H1 (cell line): Measurements from ENCODE around the gene USP7. TPM values are rescaled to one million over a fixed set of nuclear protein-coding genes. Genes with fewer than 3 reads are reported as not detected.

Experiments used
- CTCF ChIA-PET: fragments of 300-600 bp; sonication (Branson Sonifier 250); formaldehyde crosslinking; loops from one replicate; lab custom pipeline; 2021; ENCODE audit not compliant: partially characterized antibody; lab: Charles Lee
- POLR2A ChIA-PET: fragments of 300-600 bp; sonication (Branson Sonifier 250); formaldehyde crosslinking; loops from one replicate; lab custom pipeline; 2021; ENCODE audit warnings: inconsistent platforms; ENCODE audit not compliant: partially characterized antibody; lab: Charles Lee
- DNase-seq, 2 experiments: peaks; one replicate each; pipeline versions ENCODE4 v3.0.0 to v3.0.0-alpha.2; 2010 to 2022; ENCODE audit warnings: low spot score in 2 of 2, low read depth in 1 of 2, mixed read lengths in 1 of 2
- FAIRE-seq: peaks from 2 replicates; lab custom pipeline; 2011; peaks lifted over from hg19 to GRCh38; lab: Jason Lieb, UNC
- H2AFZ ChIP-seq: 2 replicates; pipeline ENCODE4 v1.8.1; 2012; ENCODE audit warnings: low read length, inconsistent platforms
- H2AK5ac ChIP-seq: 2 replicates; pipeline ENCODE4 v1.6.1; 2013; ENCODE audit warnings: low read depth, low read length
- H2BK120ac ChIP-seq: replicated peaks from 2 replicates; pipeline ENCODE3; 2013; ENCODE audit warnings: low read depth, low read length, inconsistent platforms
- H2BK12ac ChIP-seq: 2 replicates; pipeline ENCODE4 v1.6.1; 2013; ENCODE audit warnings: low read depth, low read length
- H2BK15ac ChIP-seq: 2 replicates; pipeline ENCODE4 v1.6.1; 2013; ENCODE audit warnings: low read length
- H2BK20ac ChIP-seq: 2 replicates; pipeline ENCODE4 v1.6.1; 2013; ENCODE audit warnings: low read length
- H2BK5ac ChIP-seq: 2 replicates; pipeline ENCODE4 v1.6.1; 2013; ENCODE audit warnings: low read depth, low read length
- H3K14ac ChIP-seq: 2 replicates; pipeline ENCODE4 v1.6.1; 2013; ENCODE audit warnings: inconsistent platforms; ENCODE audit not compliant: insufficient read length
- H3K18ac ChIP-seq: 2 replicates; pipeline ENCODE4 v1.6.1; 2013; ENCODE audit warnings: low read length; ENCODE audit errors: extremely low read depth
- H3K23ac ChIP-seq: 2 replicates; pipeline ENCODE4 v1.6.1; 2013; ENCODE audit warnings: inconsistent platforms; ENCODE audit not compliant: insufficient read length
- H3K23me2 ChIP-seq: 2 replicates; pipeline ENCODE4 v1.6.1; 2013; ENCODE audit warnings: low read depth, low read length
- H3K27ac ChIP-seq: 2 replicates; pipeline ENCODE4 v1.6.1; 2011; ENCODE audit warnings: low read depth, low read length, inconsistent platforms
- H3K27me3 ChIP-seq, 4 experiments: replicated peaks in 1 of 4; 1 replicate in 1 of 4; 2 replicates in 3 of 4; pipeline versions ENCODE4 v1.6.1 to v1.8.1; 2011 to 2013; ENCODE audit warnings: low read length in 3 of 4, mild to moderate bottlenecking in 3 of 4, inconsistent platforms in 2 of 4, mixed read lengths in 2 of 4, moderate library complexity in 1 of 4; ENCODE audit not compliant: control insufficient read depth in 3 of 4, insufficient read depth in 3 of 4; ENCODE audit errors: extremely low read depth in 1 of 4
- H3K36me3 ChIP-seq, 4 experiments: 2 replicates each; pipeline versions ENCODE4 v1.6.1 to v1.8.1; 2011 to 2013; ENCODE audit warnings: mild to moderate bottlenecking in 4 of 4, low read length in 3 of 4, moderate library complexity in 2 of 4, control low read depth in 1 of 4, inconsistent platforms in 1 of 4; ENCODE audit not compliant: insufficient read depth in 4 of 4, control insufficient read depth in 2 of 4
- H3K4ac ChIP-seq: replicated peaks from 2 replicates; pipeline ENCODE3; 2013; ENCODE audit warnings: low read length, low read depth, mixed read lengths, inconsistent platforms; ENCODE audit not compliant: insufficient read length
- H3K4me1 ChIP-seq, 4 experiments: replicated peaks in 1 of 4; 1 replicate in 1 of 4; 2 replicates in 3 of 4; pipeline versions ENCODE4 v1.6.1 to v1.8.1; 2011 to 2013; ENCODE audit warnings: low read length in 3 of 4, inconsistent platforms in 2 of 4, mixed read lengths in 1 of 4; ENCODE audit not compliant: insufficient read depth in 4 of 4, control insufficient read depth in 3 of 4
- H3K4me2 ChIP-seq, 2 experiments: 2 replicates each; pipeline versions ENCODE4 v1.6.1 to v1.8.1; 2011 to 2013; ENCODE audit warnings: low read depth in 2 of 2, low read length in 2 of 2, control low read depth in 1 of 2, inconsistent platforms in 1 of 2, mild to moderate bottlenecking in 1 of 2; ENCODE audit not compliant: insufficient read depth in 1 of 2
- H3K4me3 ChIP-seq, 4 experiments: fragments of 200-600, 300-600 bp in 1 of 4; sonication (generic), shearing (Covaris generic), sonication (Bioruptor Twin) in 1 of 4; 2 replicates each; pipeline versions ENCODE4 v1.5.1 to v1.8.1; 2011 to 2016; ENCODE audit warnings: low read length in 4 of 4, low read depth in 3 of 4, control low read depth in 2 of 4, inconsistent platforms in 2 of 4, mild to moderate bottlenecking in 2 of 4, mixed read lengths in 1 of 4, moderate library complexity in 1 of 4; ENCODE audit not compliant: insufficient read depth in 2 of 4; ENCODE audit errors: extremely low read depth in 1 of 4
- H3K56ac ChIP-seq: replicated peaks from 2 replicates; pipeline ENCODE3; 2013; ENCODE audit warnings: low read depth, mild to moderate bottlenecking, mixed read lengths, low read length, inconsistent platforms; ENCODE audit not compliant: insufficient read length
- H3K79me1 ChIP-seq: 2 replicates; pipeline ENCODE4 v1.6.1; 2013; ENCODE audit warnings: low read depth, low read length, control low read depth
- H3K79me2 ChIP-seq, 2 experiments: 2 replicates each; pipeline versions ENCODE4 v1.6.1 to v1.8.1; 2012 to 2013; ENCODE audit warnings: low read length in 2 of 2, mild to moderate bottlenecking in 2 of 2, inconsistent platforms in 1 of 2; ENCODE audit not compliant: insufficient read depth in 2 of 2, control insufficient read depth in 1 of 2
- H3K9ac ChIP-seq, 4 experiments: replicated peaks in 1 of 4; 1 replicate in 1 of 4; 2 replicates in 3 of 4; pipeline versions ENCODE4 v1.6.1 to v1.8.1; 2011 to 2013; ENCODE audit warnings: low read depth in 3 of 4, low read length in 3 of 4, control low read depth in 2 of 4, mild to moderate bottlenecking in 2 of 4, moderate library complexity in 2 of 4, inconsistent platforms in 1 of 4; ENCODE audit errors: extremely low read depth in 1 of 4
- H3K9me3 ChIP-seq, 2 experiments: 2 replicates each; pipeline versions ENCODE4 v1.6.1 to v1.8.1; 2012 to 2013; ENCODE audit warnings: mild to moderate bottlenecking in 2 of 2, moderate library complexity in 2 of 2, control low read depth in 1 of 2, inconsistent platforms in 1 of 2, low read depth in 1 of 2, low read length in 1 of 2, mixed read lengths in 1 of 2; ENCODE audit not compliant: insufficient read depth in 2 of 2
- H4K20me1 ChIP-seq, 2 experiments: replicated peaks in 1 of 2; 2 replicates each; pipeline versions ENCODE3 to v1.8.1; 2011 to 2013; ENCODE audit warnings: inconsistent platforms in 2 of 2, low read length in 2 of 2, mild to moderate bottlenecking in 1 of 2; ENCODE audit not compliant: insufficient read depth in 2 of 2, control insufficient read depth in 1 of 2
- H4K5ac ChIP-seq: 2 replicates; pipeline ENCODE4 v1.6.1; 2013; ENCODE audit warnings: low read length, low read depth, mixed read lengths, inconsistent platforms; ENCODE audit not compliant: insufficient read length
- H4K8ac ChIP-seq: 2 replicates; pipeline ENCODE4 v1.8.0; 2013; ENCODE audit warnings: mild to moderate bottlenecking, moderate library complexity, low read length, inconsistent platforms; ENCODE audit not compliant: insufficient read depth; ENCODE audit errors: extremely low read depth
- H4K91ac ChIP-seq: replicated peaks from 2 replicates; pipeline ENCODE3; 2013; ENCODE audit warnings: low read length, mixed read lengths, inconsistent platforms; ENCODE audit not compliant: insufficient read length
- E2F6 ChIP-seq: IDR thresholded peaks from 2 replicates; pipeline ENCODE4 v1.6.1; 2012; ENCODE audit warnings: inconsistent platforms
- GABPA ChIP-seq: IDR thresholded peaks from 2 replicates; pipeline ENCODE4 v1.6.1; 2011; ENCODE audit warnings: mild to moderate bottlenecking, low read length, moderate library complexity, borderline replicate concordance; ENCODE audit not compliant: insufficient read depth
- NANOG ChIP-seq: IDR thresholded peaks from 2 replicates; pipeline ENCODE4 v1.6.1; 2011; ENCODE audit warnings: low read length, low read depth, mild to moderate bottlenecking, inconsistent platforms; ENCODE audit not compliant: insufficient read depth, poor library complexity, severe bottlenecking
- POLR2AphosphoS5 ChIP-seq: IDR thresholded peaks from 2 replicates; pipeline ENCODE4 v1.6.1; 2011; ENCODE audit warnings: low read depth, low read length
- POU5F1 ChIP-seq: IDR thresholded peaks from 2 replicates; pipeline ENCODE4 v1.6.1; 2011; ENCODE audit warnings: low read depth, mild to moderate bottlenecking, low read length, moderate library complexity
- RXRA ChIP-seq: IDR thresholded peaks from 2 replicates; pipeline ENCODE4 v1.6.1; 2011; ENCODE audit warnings: low read depth, mild to moderate bottlenecking, low read length, moderate library complexity; ENCODE audit not compliant: insufficient read depth
- TAF7 ChIP-seq: optimal IDR thresholded peaks from 2 replicates; pipeline ENCODE3; 2011; ENCODE audit warnings: low read depth, mild to moderate bottlenecking, inconsistent platforms, low read length, moderate library complexity, borderline replicate concordance
- YY1 ChIP-seq: IDR thresholded peaks from 2 replicates; pipeline ENCODE4 v1.6.1; 2011; ENCODE audit warnings: low read depth, mild to moderate bottlenecking, low read length
- ZNF274 ChIP-seq: IDR thresholded peaks from 2 replicates; pipeline ENCODE4 v1.7.0; 2012; ENCODE audit warnings: low read length, borderline replicate concordance; ENCODE audit errors: extremely low read depth
- WGBS, 2 experiments: shearing (Covaris generic) in 1 of 2; methylation state at CpG; one replicate each; pipeline versions ENCODE4 v1.1.6 to v1.1.7; 2013 to 2015; ENCODE audit warnings: low lambda C conversion rate in 2 of 2, mixed read lengths in 2 of 2, inconsistent platforms in 1 of 2, low coverage in 1 of 2, missing lambda C conversion rate in 1 of 2; ENCODE audit not compliant: insufficient replicate concordance in 2 of 2, insufficient coverage in 1 of 2, insufficient read length in 1 of 2; ENCODE audit errors: extremely low coverage in 1 of 2, missing lambda C conversion rate in 1 of 2; 5-methylcytosine and 5-hydroxymethylcytosine counted together
- polyA plus RNA-seq, 7 experiments: library from polyadenylated mRNA; depleted of rRNA in 3 of 7; stranded (reverse) in 5 of 7; unstranded in 2 of 7; fragments of >200 nt in 5 of 7; fragments of 200-250 nt in 2 of 7; gene quantifications; 1 replicate in 5 of 7; 2 replicates in 1 of 7; 4 replicates in 1 of 7; pipeline versions ENCODE4 v1.2.1 to v1.2.3, GENCODE V29; 2011 to 2013; ENCODE audit warnings: missing spikeins in 2 of 7, mixed read lengths in 2 of 7
- total RNA-seq: library from RNA; stranded (reverse); fragmentation: NEBNext Ultra II Directional; extraction: Animal tissue kit (Norgen Biotek cat#: 25700); gene quantifications from 2 replicates; pipeline ENCODE4 v1.2.1, GENCODE V29; 2021
- TF ChIP-seq, protein P1 (sequence below): IDR thresholded peaks from 2 replicates; pipeline ENCODE4 v1.6.1; 2012; ENCODE audit warnings: inconsistent platforms

USP7 gene
- total and polyA plus RNA-seq, 2 of the 8 experiments (the other 6 are each of a cell fraction or from before 2014, with no cell fraction given): 21.3 to 211 TPM

GRCh38 chr16:8941718-8942344 lies 21.9 kb downstream of the USP7 start:
- no peak overlapping the region for H2BK120ac ChIP-seq
- peaks cover 53 to 61% of the 10 kb centered on the region in 2 experiments for H4K20me1 ChIP-seq
- no peaks in the 10 kb centered on the region for H3K36me3 ChIP-seq
- H3K18ac ChIP-seq: no peak overlapping the region
- no peak overlapping the region for H4K5ac ChIP-seq
- no peak overlapping the region for H3K56ac ChIP-seq
- no peak overlapping the region for H2BK12ac ChIP-seq
- no peak overlapping the region; a peak in 1 of 7 replicates for H3K9ac ChIP-seq
- H3K27me3 ChIP-seq: no peaks in the 10 kb centered on the region
- H4K8ac ChIP-seq: no peak overlapping the region
- no peak overlapping the region; the same call in 1 of the 2 replicates for H2BK5ac ChIP-seq
- no peak overlapping the region for H3K4me2 ChIP-seq
- H3K4me1 ChIP-seq: peaks cover 6 to 13% (median 9%) of the 10 kb centered on the region in 4 experiments
- no peaks in the 10 kb centered on the region for H3K9me3 ChIP-seq
- no peak overlapping the region for H3K23ac ChIP-seq
- 92% methylated on average over 10 of the region's 11 CpGs; no CpG with 5 or more reads in 1 of the 2 experiments for WGBS, 2 experiments
- no peak overlapping the region for H3K4me3 ChIP-seq
- H3K4ac ChIP-seq: no peak overlapping the region
- H2AK5ac ChIP-seq: no peak overlapping the region; the same call in 1 of the 2 replicates
- POLR2A ChIA-PET: interaction anchor here (1.9 kb wide), 1 partner anchor 20 kb away, joined by 6 read pairs; no protein-coding TSS in a partner anchor
- DNase-seq (no peak), FAIRE-seq (no peak)
- H3K27ac ChIP-seq: no peak overlapping the region
- H4K91ac ChIP-seq: no peak overlapping the region
- no peak overlapping the region for H2BK15ac ChIP-seq
- peaks cover 75 to 100% of the 10 kb centered on the region in 2 experiments for H3K79me2 ChIP-seq
- H2BK20ac ChIP-seq: no peak overlapping the region
- CTCF ChIA-PET: interaction anchor here (1.0 to 2.1 kb wide), 7 partner anchors 10 to 75 kb away, joined by 3 to 19 read pairs (median 4); no protein-coding TSS in a partner anchor
- H3K14ac ChIP-seq: no peak overlapping the region
- H3K23me2 ChIP-seq: no peaks in the 10 kb centered on the region
- H3K79me1 ChIP-seq: peaks cover 20% of the 10 kb centered on the region
- H2AFZ ChIP-seq: no peak overlapping the region
- no peak for TF ChIP-seq E2F6
- no peak for TF ChIP-seq NANOG
- no peak for TF ChIP-seq POU5F1
- no peak for TF ChIP-seq ZNF274
- TF ChIP-seq POLR2AphosphoS5: no peak
- no peak for TF ChIP-seq GABPA
- no peak for TF ChIP-seq YY1
- TF ChIP-seq RXRA: no peak
- TF ChIP-seq, protein P1, sequence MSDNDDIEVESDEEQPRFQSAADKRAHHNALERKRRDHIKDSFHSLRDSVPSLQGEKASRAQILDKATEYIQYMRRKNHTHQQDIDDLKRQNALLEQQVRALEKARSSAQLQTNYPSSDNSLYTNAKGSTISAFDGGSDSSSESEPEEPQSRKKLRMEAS: no peak
- no peak for TF ChIP-seq TAF7
